Ectodermal cell (in vitro differentiated cells): ENCODE results near the gene N4BP2L1. TPM values are rescaled to one million over a fixed set of nuclear protein-coding genes. Genes with fewer than 3 reads are reported as not detected.

Source experiments
- H3K27ac ChIP-seq: 2 replicates; pipeline ENCODE4 v1.7.0; 2013; ENCODE audit warnings: mild to moderate bottlenecking, low read depth, low read length; ENCODE audit not compliant: insufficient read depth, poor library complexity, severe bottlenecking
- H3K27me3 ChIP-seq: 2 replicates; pipeline ENCODE4 v1.7.0; 2013; ENCODE audit warnings: mild to moderate bottlenecking, low read length; ENCODE audit not compliant: insufficient read depth, control insufficient read depth, poor library complexity, severe bottlenecking
- H3K36me3 ChIP-seq: one replicate; pipeline ENCODE4 v1.7.0; 2013; ENCODE audit warnings: low read length; ENCODE audit not compliant: control insufficient read depth, insufficient read depth
- H3K4me1 ChIP-seq: one replicate; pipeline ENCODE4 v1.7.0; 2013; ENCODE audit warnings: low read length; ENCODE audit not compliant: control insufficient read depth, insufficient read depth
- H3K4me3 ChIP-seq: 2 replicates; pipeline ENCODE4 v1.7.0; 2013; ENCODE audit warnings: low read depth, low read length, control low read depth; ENCODE audit not compliant: insufficient read depth
- H3K9me3 ChIP-seq: 2 replicates; pipeline ENCODE4 v1.7.0; 2013; ENCODE audit warnings: mild to moderate bottlenecking, low read length, moderate library complexity; ENCODE audit not compliant: control insufficient read depth
- WGBS, 2 experiments: methylation state at CpG; one replicate each; pipeline ENCODE4 v1.1.7; 2013; ENCODE audit warnings: missing lambda C conversion rate in 2 of 2; 5-methylcytosine and 5-hydroxymethylcytosine counted together
- polyA plus RNA-seq, 4 experiments: library from polyadenylated mRNA; stranded (reverse); fragments of 50-300 nt; gene quantifications; one replicate each; pipeline ENCODE4 v1.2.3, GENCODE V29; 2013

The N4BP2L1 gene
- 0.61 TPM for polyA plus RNA-seq (2013, experiment 1 of 4)
- 0.89 TPM for polyA plus RNA-seq (2013, experiment 2 of 4)
- polyA plus RNA-seq (2013, experiment 3 of 4): 1.5 TPM
- polyA plus RNA-seq (2013, experiment 4 of 4): 1.1 TPM

- H3K4me3 ChIP-seq: peak within 1 kb of the TSS; percentile 47
- H3K4me1 ChIP-seq: no peaks in the 10 kb centered on the region
- no peak within 1 kb of the TSS for H3K27ac ChIP-seq
- peaks cover 36% of the 10 kb centered on the region for H3K27me3 ChIP-seq
- H3K36me3 ChIP-seq: no peaks in the 10 kb centered on the region
- 4 to 5% methylated on average over 40 of the region's 40 CpGs for WGBS, 2 experiments
- no peaks in the 10 kb centered on the region for H3K9me3 ChIP-seq
Observed at GRCh38 chr13:32427852-32428580, at the start of gene N4BP2L1. TSS of gene N4BP2L1 (minus strand) at chr13:32428130. CDS start at chr13:32428082, 48 bp downstream.

- no peak overlapping the region for H3K27ac ChIP-seq
Observed at GRCh38 chr13:32476892-32477291, 49.0 kb upstream of the N4BP2L1 start.

GRCh38 chr13:32476021-32476731 is 48.2 kb upstream of the N4BP2L1 start:
- Histone ChIP-seq H3K27me3 (no peaks in the 10 kb centered on the region), H3K36me3 (no peaks in the 10 kb centered on the region), H3K4me3 (no peak overlapping the region), H3K9me3 (no peaks in the 10 kb centered on the region), H3K27ac (no peak overlapping the region), H3K4me1 (peaks cover 6% of the 10 kb centered on the region)
- WGBS, 2 experiments: 86 to 96% methylated on average over 1 to 2 of the region's 2 CpGs

More at GRCh38 chr13:32476892-32477291, 49.0 kb upstream of the N4BP2L1 start:
- Histone ChIP-seq H3K4me3 (no peak overlapping the region), H3K27me3 (no peaks in the 10 kb centered on the region), H3K4me1 (peaks cover 2% of the 10 kb centered on the region), H3K9me3 (no peaks in the 10 kb centered on the region), H3K36me3 (no peaks in the 10 kb centered on the region)
- WGBS, 2 experiments: 95% methylated on average over 5 of the region's 5 CpGs

GRCh38 chr13:32474999-32475792 is 47.3 kb upstream of the N4BP2L1 start:
- Histone ChIP-seq H3K4me1 (peaks cover 6% of the 10 kb centered on the region), H3K36me3 (no peaks in the 10 kb centered on the region), H3K27ac (no peak overlapping the region), H3K27me3 (no peaks in the 10 kb centered on the region), H3K9me3 (no peaks in the 10 kb centered on the region), H3K4me3 (no peak overlapping the region)
- WGBS, 2 experiments: 85 to 91% methylated on average over 9 to 10 of the region's 10 CpGs

- Histone ChIP-seq H3K36me3 (no peaks in the 10 kb centered on the region), H3K27ac (no peak overlapping the region), H3K4me1 (peaks cover 6% of the 10 kb centered on the region), H3K4me3 (no peak overlapping the region), H3K9me3 (no peaks in the 10 kb centered on the region), H3K27me3 (no peaks in the 10 kb centered on the region)
- WGBS, 2 experiments: 89 to 92% methylated on average over 1 of the region's 1 CpG
Observed at GRCh38 chr13:32473650-32474049, 45.7 kb upstream of the N4BP2L1 start.

- WGBS, 2 experiments: 85 to 95% methylated on average over 3 of the region's 3 CpGs
- no peak overlapping the region for H3K27ac ChIP-seq
Observed at GRCh38 chr13:32472194-32472621, 44.3 kb upstream of the N4BP2L1 start.

GRCh38 chr13:32471187-32471922 is 43.4 kb upstream of the N4BP2L1 start:
- H3K27ac ChIP-seq: no peak overlapping the region

More at GRCh38 chr13:32472194-32472621, 44.3 kb upstream of the N4BP2L1 start:
- H3K9me3 ChIP-seq: no peaks in the 10 kb centered on the region
- peaks cover 6% of the 10 kb centered on the region for H3K4me1 ChIP-seq
- H3K27me3 ChIP-seq: no peaks in the 10 kb centered on the region
- no peak overlapping the region for H3K4me3 ChIP-seq
- H3K36me3 ChIP-seq: no peaks in the 10 kb centered on the region

GRCh38 chr13:32468502-32469142 is 40.7 kb upstream of the N4BP2L1 start:
- Histone ChIP-seq H3K27me3 (no peaks in the 10 kb centered on the region), H3K4me1 (peaks cover 6% of the 10 kb centered on the region), H3K4me3 (no peak overlapping the region), H3K9me3 (no peaks in the 10 kb centered on the region), H3K27ac (no peak overlapping the region), H3K36me3 (no peaks in the 10 kb centered on the region)
- 94% methylated on average over 6 of the region's 6 CpGs for WGBS, 2 experiments

More at GRCh38 chr13:32471187-32471922, 43.4 kb upstream of the N4BP2L1 start:
- peaks cover 6% of the 10 kb centered on the region for H3K4me1 ChIP-seq
- H3K36me3 ChIP-seq: no peaks in the 10 kb centered on the region
- H3K4me3 ChIP-seq: no peak overlapping the region
- no peaks in the 10 kb centered on the region for H3K27me3 ChIP-seq
- WGBS, 2 experiments: 78 to 79% methylated on average over 12 of the region's 12 CpGs
- no peaks in the 10 kb centered on the region for H3K9me3 ChIP-seq

GRCh38 chr13:32456591-32456990 is 28.7 kb upstream of the N4BP2L1 start:
- no peak overlapping the region for H3K4me3 ChIP-seq
- H3K9me3 ChIP-seq: no peaks in the 10 kb centered on the region
- 100% methylated on average over 1 to 2 of the region's 2 CpGs for WGBS, 2 experiments
- H3K4me1 ChIP-seq: no peaks in the 10 kb centered on the region
- no peak overlapping the region for H3K27ac ChIP-seq
- no peaks in the 10 kb centered on the region for H3K27me3 ChIP-seq
- no peaks in the 10 kb centered on the region for H3K36me3 ChIP-seq
